Naive thymus-derived CD8-positive, alpha-beta T cell (primary cell): ENCODE data around the gene DDIT3. TPM values are rescaled to one million over a fixed set of nuclear protein-coding genes. Genes with fewer than 3 reads are reported as not detected.
A peak's percentile ranks its signal among the peaks of the same experiment; 100 is the strongest.
"Not testable (repeated sequence)": the region's sequence is repeated elsewhere in the genome, so short reads cannot be mapped to it uniquely, and the experiment has no call there.

Experiments used
- ATAC-seq, 2 donors: fragments of 150-1000 bp; cut with Tn5 transposase in 1 of 2; sonication (Bioruptor Pico), chemical (Tn5 transposase) in 1 of 2; 1 replicate in 1 of 2; 2 replicates in 1 of 2; pipeline ENCODE4 v1.10.0; 2021; ENCODE audit warnings: mild to moderate bottlenecking in 2 of 2, moderate library complexity in 2 of 2
- POLR2A ChIA-PET: fragments of 350-600 bp; sonication (Branson Sonifier 250); formaldehyde crosslinking; loops from one replicate; lab custom pipeline; 2021; ENCODE audit warnings: antibody characterized with exemption; lab: Charles Lee
- DNase-seq, 10 donors: peaks; one replicate each; pipeline versions ENCODE4 v3.0.0 to v3.0.0-alpha.2; 2020 to 2022
- H3K27ac Mint-ChIP-seq, 10 donors: one replicate each; pipeline ENCODE4 v1.8.0; 2020 to 2022; ENCODE audit warnings: mild to moderate bottlenecking in 10 of 10, mixed read lengths in 10 of 10, moderate library complexity in 4 of 10, inconsistent platforms in 1 of 10
- H3K27me3 Mint-ChIP-seq, 5 donors: one replicate each; pipeline ENCODE4 v1.8.0; 2021 to 2022; ENCODE audit warnings: mixed read lengths in 5 of 5
- H3K36me3 Mint-ChIP-seq, 3 donors: one replicate each; pipeline ENCODE4 v1.8.0; 2020 to 2022; ENCODE audit warnings: mixed read lengths in 3 of 3, mild to moderate bottlenecking in 2 of 3, inconsistent platforms in 1 of 3
- H3K4me1 Mint-ChIP-seq, 4 donors: one replicate each; pipeline ENCODE4 v1.8.0; 2021 to 2022; ENCODE audit warnings: mixed read lengths in 4 of 4
- H3K4me3 Mint-ChIP-seq, 10 donors: one replicate each; pipeline ENCODE4 v1.8.0; 2020 to 2022; ENCODE audit warnings: mild to moderate bottlenecking in 10 of 10, mixed read lengths in 10 of 10, moderate library complexity in 6 of 10, inconsistent platforms in 1 of 10
- H3K9me3 Mint-ChIP-seq, 9 donors: one replicate each; pipeline ENCODE4 v1.8.0; 2020 to 2022; ENCODE audit warnings: mixed read lengths in 9 of 9, mild to moderate bottlenecking in 3 of 9, inconsistent platforms in 1 of 9, moderate library complexity in 1 of 9
- polyA plus RNA-seq, 3 donors: library from polyadenylated mRNA; unstranded; fragments of 300-500 nt; fragmentation: Illumina TruSeq; gene quantifications; one replicate each; pipeline ENCODE4 v1.2.3, GENCODE V29; 2021
- total RNA-seq, 8 experiments: library from RNA in 2 of 8; stranded (reverse) in 2 of 8; gene quantifications; one replicate each; pipeline ENCODE4 v1.2.3 and lab custom pipeline; 2021 to 2026

DDIT3 gene
- total and polyA plus RNA-seq, 5 experiments from 2014 or later, result 13.1 to 89.5 (median 18.7) TPM

- not testable (repeated sequence) for H3K4me3 Mint-ChIP-seq, ATAC-seq, H3K27me3 Mint-ChIP-seq, DNase-seq, H3K9me3 Mint-ChIP-seq
- H3K27ac Mint-ChIP-seq, result peak overlapping the region in 4 of 10 donors; percentile 37 to 89 (median 56)
- POLR2A ChIA-PET, result interaction anchor here (0.6 to 1.7 kb wide), 8 partner anchors 12 to 1398 kb away, joined by 3 to 7 read pairs (median 4); partner anchors contain the start of genes DDIT3 and PA2G4
- peaks cover 0 to 13% (median 5%) of the 10 kb centered on the region in 4 donors for H3K4me1 Mint-ChIP-seq
- H3K36me3 Mint-ChIP-seq, result peaks cover 6 to 85% (median 22%) of the 10 kb centered on the region in 3 donors
These were observed 17.9 kb downstream of the DDIT3 start for GRCh38 chr12:57502311-57502969.

DNA sequence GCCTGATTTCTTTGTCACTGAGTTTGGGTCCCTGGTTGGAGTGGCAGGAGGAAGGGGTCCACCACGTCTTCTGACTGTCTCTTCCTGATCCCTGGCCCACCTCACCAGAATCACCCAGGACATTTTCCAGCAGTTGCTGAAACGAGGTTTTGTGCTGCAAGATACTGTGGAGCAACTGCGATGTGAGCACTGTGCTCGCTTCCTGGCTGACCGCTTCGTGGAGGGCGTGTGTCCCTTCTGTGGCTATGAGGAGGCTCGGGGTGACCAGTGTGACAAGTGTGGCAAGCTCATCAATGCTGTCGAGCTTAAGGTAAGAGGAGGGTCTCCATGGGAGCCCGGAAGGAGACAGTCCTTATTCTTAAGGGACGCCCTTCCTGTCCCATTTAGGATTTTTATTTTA, 20.1 kb downstream of the DDIT3 start:
- Mint-ChIP-seq H3K27ac (peak overlapping the region in 3 of 10 donors; percentile 3 to 66 (median 34)), H3K9me3 (peaks cover 0 to 1% (median 0%) of the 10 kb centered on the region in 9 donors), H3K36me3 (peaks cover 6 to 94% (median 19%) of the 10 kb centered on the region in 3 donors), H3K4me3 (peak overlapping the region in 1 of 10 donors; percentile 22), H3K4me1 (peaks cover 0 to 20% (median 12%) of the 10 kb centered on the region in 4 donors), H3K27me3 (no peaks in the 10 kb centered on the region)
- POLR2A ChIA-PET, result interaction anchor here (1.1 to 2.3 kb wide), 2 partner anchors 12 to 20 kb away, joined by 4 to 9 read pairs; partner anchors contain the start of genes DDIT3 and MARS1
- DNase-seq, result no peak
- no peak for ATAC-seq

- ATAC-seq (no peak), DNase-seq (no peak)
- peak overlapping the region in 1 of 10 donors; percentile 71 for H3K27ac Mint-ChIP-seq
- peaks cover 0 to 20% (median 12%) of the 10 kb centered on the region in 4 donors for H3K4me1 Mint-ChIP-seq
- POLR2A ChIA-PET, result interaction anchor here (0.7 to 2.3 kb wide), 3 partner anchors 10 to 135 kb away, joined by 4 to 10 read pairs (median 9); partner anchors contain the start of gene DDIT3
- no peaks in the 10 kb centered on the region for H3K27me3 Mint-ChIP-seq
- peaks cover 0 to 1% (median 0%) of the 10 kb centered on the region in 9 donors for H3K9me3 Mint-ChIP-seq
- peaks cover 6 to 86% (median 14%) of the 10 kb centered on the region in 3 donors for H3K36me3 Mint-ChIP-seq
- no peak overlapping the region for H3K4me3 Mint-ChIP-seq
These were observed 21.7 kb downstream of the DDIT3 start for GRCh38 chr12:57498571-57498970.

GRCh38 chr12:57498132-57498502, 22.2 kb downstream of the DDIT3 start:
- no peak for ATAC-seq
- Mint-ChIP-seq H3K4me3 (no peak overlapping the region), H3K9me3 (peaks cover 0 to 1% (median 0%) of the 10 kb centered on the region in 9 donors), H3K27me3 (no peaks in the 10 kb centered on the region), H3K36me3 (peaks cover 6 to 82% (median 13%) of the 10 kb centered on the region in 3 donors), H3K4me1 (peaks cover 0 to 20% (median 12%) of the 10 kb centered on the region in 4 donors), H3K27ac (peak overlapping the region in 3 of 10 donors; percentile 62 to 92 (median 80))
- POLR2A ChIA-PET, result interaction anchor here (1.1 to 2.3 kb wide), 2 partner anchors 9 to 22 kb away, joined by 4 to 9 read pairs; partner anchors contain the start of gene DDIT3
- DNase-seq, result no peak

DNA sequence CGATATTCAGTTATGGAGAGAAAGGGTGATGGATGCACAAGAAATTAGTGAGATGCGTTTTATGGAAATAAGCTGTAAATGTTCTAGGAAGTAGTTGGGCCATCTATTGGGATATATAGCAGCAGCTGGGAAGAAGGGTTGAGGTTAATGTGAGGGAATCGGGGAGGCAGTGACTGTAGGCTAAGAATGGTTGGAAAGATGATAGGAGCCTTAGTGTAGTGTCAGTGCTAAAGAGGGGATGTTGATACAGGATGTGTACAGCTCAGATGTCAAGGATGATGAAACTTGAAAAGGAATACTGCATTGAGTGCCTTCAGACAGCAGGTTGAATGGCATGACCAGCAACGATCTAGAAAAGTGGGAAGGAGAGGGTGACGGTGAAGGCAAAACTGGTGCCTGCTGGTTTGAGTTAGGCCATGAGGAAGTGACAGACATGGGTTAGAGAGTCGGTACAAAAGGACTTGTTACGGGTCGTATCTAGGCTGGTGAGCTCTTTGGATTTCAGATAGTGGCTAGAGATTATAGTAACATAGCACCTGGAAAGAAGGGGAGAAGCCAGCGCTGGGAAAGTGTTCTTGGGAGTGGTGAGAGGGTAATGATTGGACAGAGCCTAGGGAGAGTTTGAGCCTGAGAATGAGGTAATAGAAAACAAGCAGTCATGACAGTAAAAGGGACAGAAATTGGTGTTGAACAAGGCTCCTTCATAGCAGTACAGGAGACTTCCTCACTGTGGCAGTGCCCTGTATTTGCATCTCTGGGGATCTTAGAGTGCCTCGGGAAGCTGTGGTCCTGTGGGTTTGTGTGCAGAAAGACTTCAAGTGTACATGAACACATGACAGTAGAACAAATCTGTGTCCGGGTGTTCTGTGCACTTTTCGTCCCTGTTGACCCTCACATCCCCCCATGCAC, 22.8 kb downstream of the DDIT3 start:
- POLR2A ChIA-PET, result interaction anchor here (0.5 to 1.1 kb wide), 3 partner anchors 16 to 232 kb away, joined by 3 read pairs; no protein-coding TSS in a partner anchor
- ATAC-seq (no peak), DNase-seq (no peak)
- peaks cover 0 to 1% (median 0%) of the 10 kb centered on the region in 9 donors for H3K9me3 Mint-ChIP-seq
- H3K4me3 Mint-ChIP-seq, result no peak overlapping the region
- H3K36me3 Mint-ChIP-seq, result peaks cover 11 to 82% (median 16%) of the 10 kb centered on the region in 3 donors
- H3K27me3 Mint-ChIP-seq, result no peaks in the 10 kb centered on the region
- peak overlapping the region in 8 of 10 donors; percentile 33 to 92 (median 68) for H3K27ac Mint-ChIP-seq
- peaks cover 0 to 20% (median 17%) of the 10 kb centered on the region in 4 donors for H3K4me1 Mint-ChIP-seq

DNA sequence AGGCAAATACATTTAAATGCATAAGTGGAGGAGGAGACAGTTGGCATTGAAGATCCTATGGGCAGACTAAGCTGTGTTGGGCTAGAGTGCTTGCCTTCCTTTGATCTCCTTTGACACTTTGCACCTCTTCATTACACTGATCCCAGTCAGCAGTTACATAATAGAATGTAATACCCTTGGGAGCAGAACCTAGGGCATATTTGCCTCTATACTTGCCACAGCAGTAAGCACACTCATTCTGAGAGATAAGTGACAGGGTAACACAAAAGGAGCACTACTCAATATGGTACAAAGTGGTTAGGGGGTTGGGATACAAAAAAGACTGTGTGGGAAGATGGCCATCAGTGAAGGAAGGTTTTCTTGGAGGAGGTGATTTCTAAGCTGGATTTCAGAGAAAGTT, 23.5 kb downstream of the DDIT3 start:
- H3K36me3 Mint-ChIP-seq, result peaks cover 11 to 82% (median 16%) of the 10 kb centered on the region in 3 donors
- ATAC-seq (no peak), DNase-seq (no peak)
- H3K9me3 Mint-ChIP-seq, result peaks cover 0 to 1% (median 0%) of the 10 kb centered on the region in 9 donors
- H3K27me3 Mint-ChIP-seq, result no peaks in the 10 kb centered on the region
- H3K4me3 Mint-ChIP-seq, result no peak overlapping the region
- peak overlapping the region in 7 of 10 donors; percentile 32 to 84 (median 57) for H3K27ac Mint-ChIP-seq
- POLR2A ChIA-PET, result interaction anchor here (0.7 to 1.1 kb wide), 2 partner anchors 16 to 43 kb away, joined by 3 read pairs; no protein-coding TSS in a partner anchor
- H3K4me1 Mint-ChIP-seq, result peaks cover 0 to 20% (median 16%) of the 10 kb centered on the region in 4 donors

DNA sequence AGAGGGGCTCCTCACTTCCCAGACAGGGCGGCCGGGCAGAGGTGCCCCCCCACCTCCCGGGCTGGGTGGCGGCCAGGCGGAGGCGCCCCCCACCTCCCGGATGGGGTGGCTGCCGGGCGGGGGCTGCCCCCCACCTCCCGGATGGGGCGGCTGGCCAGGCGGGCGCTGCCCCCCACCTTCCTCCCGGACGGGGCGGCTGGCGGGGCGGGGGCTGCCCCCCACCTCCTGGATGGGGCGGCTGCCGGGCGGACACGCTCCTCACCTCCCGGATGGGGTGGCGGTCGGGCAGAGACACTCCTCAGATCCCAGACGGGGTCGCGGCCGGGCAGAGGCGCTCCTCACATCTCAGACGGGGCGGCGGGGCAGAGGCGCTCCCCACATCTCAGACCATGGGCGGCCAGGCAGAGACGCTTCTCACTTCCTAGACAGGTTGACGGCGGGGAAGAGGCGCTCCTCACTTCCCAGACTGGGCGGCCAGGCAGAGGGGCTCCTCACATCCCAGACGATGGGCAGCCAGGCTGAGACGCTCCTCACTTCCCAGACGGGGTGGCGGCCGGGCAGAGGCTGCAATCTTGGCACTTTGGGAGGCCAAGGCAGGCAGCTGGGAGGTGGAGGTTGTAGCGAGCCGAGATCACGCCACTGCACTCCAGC, 25.1 kb downstream of the DDIT3 start:
- DNase-seq, H3K27me3 Mint-ChIP-seq, ATAC-seq, H3K4me3 Mint-ChIP-seq, H3K27ac Mint-ChIP-seq, H3K9me3 Mint-ChIP-seq, POLR2A ChIA-PET: not testable (repeated sequence)
- peaks cover 11 to 82% (median 25%) of the 10 kb centered on the region in 3 donors for H3K36me3 Mint-ChIP-seq
- peaks cover 3 to 23% (median 19%) of the 10 kb centered on the region in 4 donors for H3K4me1 Mint-ChIP-seq

- Mint-ChIP-seq H3K27ac (peak overlapping the region in 9 of 10 donors; percentile 32 to 90 (median 71)), H3K36me3 (peaks cover 11 to 65% (median 19%) of the 10 kb centered on the region in 3 donors), H3K9me3 (no peaks in the 10 kb centered on the region), H3K4me3 (peak overlapping the region in 3 of 10 donors; percentile 2 to 34 (median 20)), H3K4me1 (peaks cover 13 to 41% (median 33%) of the 10 kb centered on the region in 4 donors), H3K27me3 (no peaks in the 10 kb centered on the region)
- POLR2A ChIA-PET, result interaction anchor here (0.6 to 5.3 kb wide), 2 partner anchors 12 to 29 kb away, joined by 3 to 32 read pairs; partner anchors contain the start of genes ARHGAP9 and DDIT3
- DNase-seq (peak in 2 of 10 donors; percentile 23 to 42), ATAC-seq (peak in 1 of 2 donors; percentile 13)
These were observed 28.7 kb downstream of the DDIT3 start for GRCh38 chr12:57491393-57492280.

DNA sequence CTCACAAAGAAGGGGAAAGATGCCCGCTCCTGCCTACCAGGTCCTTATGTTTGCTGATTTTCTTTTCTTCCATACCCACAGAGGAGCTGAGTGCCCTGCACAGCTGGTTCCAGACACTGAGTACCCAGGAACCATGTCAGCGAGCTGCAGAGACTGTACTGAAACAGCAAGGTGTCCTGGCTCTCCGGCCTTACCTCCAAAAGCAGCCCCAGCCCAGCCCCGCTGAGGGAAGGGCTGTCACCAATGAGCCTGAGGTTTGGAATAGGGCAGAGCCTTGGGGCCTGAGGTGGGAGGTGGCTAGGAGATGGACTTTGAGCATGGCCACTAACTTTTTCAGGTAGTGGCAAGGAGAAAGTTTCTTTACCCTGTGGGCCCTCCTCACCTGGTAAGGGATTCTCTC, 30.2 kb downstream of the DDIT3 start:
- Mint-ChIP-seq H3K9me3 (no peaks in the 10 kb centered on the region), H3K4me1 (peaks cover 13 to 41% (median 33%) of the 10 kb centered on the region in 4 donors), H3K4me3 (peak overlapping the region in 1 of 10 donors; percentile 38), H3K36me3 (peaks cover 11 to 55% (median 19%) of the 10 kb centered on the region in 3 donors), H3K27me3 (no peaks in the 10 kb centered on the region), H3K27ac (peak overlapping the region in 4 of 10 donors; percentile 13 to 98 (median 78))
- DNase-seq (no peak), ATAC-seq (no peak)
- POLR2A ChIA-PET, result interaction anchor here (0.6 to 6.4 kb wide), 4 partner anchors 10 to 218 kb away, joined by 3 to 65 read pairs (median 18); partner anchors contain the start of gene ARHGAP9

DNA sequence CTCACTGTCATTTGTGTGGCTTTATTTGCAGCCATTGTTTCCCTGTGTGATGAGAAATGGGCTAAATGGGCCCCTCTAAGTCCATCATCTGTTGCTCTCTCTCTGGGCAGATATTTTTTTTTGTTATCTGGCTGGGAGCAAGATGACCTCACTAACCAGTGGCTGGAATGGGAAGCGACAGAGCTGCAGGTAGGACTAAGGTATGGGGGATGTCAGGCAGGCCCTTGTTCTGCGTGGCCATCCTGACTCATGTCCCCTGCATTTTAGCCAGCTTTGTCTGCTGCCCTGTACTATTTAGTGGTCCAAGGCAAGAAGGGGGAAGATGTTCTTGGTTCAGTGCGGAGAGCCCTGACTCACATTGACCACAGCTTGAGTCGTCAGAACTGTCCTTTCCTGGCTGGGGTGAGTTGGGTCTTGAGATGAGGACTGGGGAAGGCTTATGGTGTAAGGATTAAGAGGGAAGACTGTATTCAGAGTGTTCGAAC, 31.1 kb downstream of the DDIT3 start:
- peaks cover 11 to 51% (median 19%) of the 10 kb centered on the region in 3 donors for H3K36me3 Mint-ChIP-seq
- no peaks in the 10 kb centered on the region for H3K27me3 Mint-ChIP-seq
- H3K4me1 Mint-ChIP-seq, result peaks cover 13 to 41% (median 33%) of the 10 kb centered on the region in 4 donors
- H3K27ac Mint-ChIP-seq, result peak overlapping the region; percentile 88 to 98 (median 97)
- H3K4me3 Mint-ChIP-seq, result peak overlapping the region; percentile 92 to 99 (median 96)
- DNase-seq (no peak), ATAC-seq (no peak)
- H3K9me3 Mint-ChIP-seq, result no peaks in the 10 kb centered on the region
- POLR2A ChIA-PET, result interaction anchor here (0.6 to 6.4 kb wide), 6 partner anchors 9 to 31 kb away, joined by 3 to 65 read pairs (median 4); partner anchors contain the start of genes ARHGAP9 and DDIT3
